ENCODE measurements around the gene VEGFB.

GRCh38 chr11:64230171-64230984, 4.0 kb upstream of the VEGFB start, which contains the start of gene DNAJC4:
- TF ChIP-seq CTCF (IDR thresholded peaks at IDR 0.05; ENCODE audit: low read depth, low read length) = no peak
- TF ChIP-seq EZH2phosphoT487 (IDR thresholded peaks at IDR 0.05; ENCODE audit: low read depth) = no peak
